ENCODE data around the gene MFAP2.

The MFAP2 gene

GRCh38 chr1:17008208-17008855 is 27.9 kb upstream of the MFAP2 start:
- DNase-seq (ENCODE audit: low read depth in 2 of 2, low spot score in 1 of 2) = no peak

- no peak for DNase-seq (ENCODE audit: low read depth in 2 of 2, low spot score in 1 of 2)
These were observed 26.7 kb upstream of the MFAP2 start for GRCh38 chr1:17007121-17007520.

- no peak for DNase-seq (ENCODE audit: low read depth in 2 of 2, low spot score in 1 of 2)
These were observed 24.9 kb upstream of the MFAP2 start for GRCh38 chr1:17005365-17005740.

GRCh38 chr1:17004466-17005364 is 24.3 kb upstream of the MFAP2 start:
- no peak for DNase-seq (ENCODE audit: low read depth in 2 of 2, low spot score in 1 of 2)

GRCh38 chr1:17002524-17002902 is 22.1 kb upstream of the MFAP2 start:
- no peak for DNase-seq (ENCODE audit: low read depth in 2 of 2, low spot score in 1 of 2)

GRCh38 chr1:17001760-17002523 is 21.5 kb upstream of the MFAP2 start:
- DNase-seq (ENCODE audit: low read depth in 2 of 2, low spot score in 1 of 2) = no peak

GRCh38 chr1:16999863-17000262 is 19.4 kb upstream of the MFAP2 start:
- no peak for DNase-seq (ENCODE audit: low read depth in 2 of 2, low spot score in 1 of 2)

- no peak for DNase-seq (ENCODE audit: low read depth in 2 of 2, low spot score in 1 of 2)
These were observed 18.2 kb upstream of the MFAP2 start for GRCh38 chr1:16998589-16998988.

GRCh38 chr1:16996845-16997244 is 16.4 kb upstream of the MFAP2 start:
- DNase-seq (ENCODE audit: low read depth in 2 of 2, low spot score in 1 of 2) = no peak

- no peak for DNase-seq (ENCODE audit: low read depth in 2 of 2, low spot score in 1 of 2)
These were observed 13.2 kb upstream of the MFAP2 start for GRCh38 chr1:16993521-16994038.

GRCh38 chr1:16992675-16993074 is 12.3 kb upstream of the MFAP2 start:
- DNase-seq (ENCODE audit: low read depth in 2 of 2, low spot score in 1 of 2) = no peak

- DNase-seq (ENCODE audit: low read depth in 2 of 2, low spot score in 1 of 2) = no peak
These were observed 11.7 kb upstream of the MFAP2 start for GRCh38 chr1:16992102-16992501.

GRCh38 chr1:16991571-16991970 is 11.2 kb upstream of the MFAP2 start:
- DNase-seq (ENCODE audit: low read depth in 2 of 2, low spot score in 1 of 2) = no peak

GRCh38 chr1:16989676-16990391 is 9.4 kb upstream of the MFAP2 start:
- no peak for DNase-seq (ENCODE audit: low read depth in 2 of 2, low spot score in 1 of 2)

- no peak for DNase-seq (ENCODE audit: low read depth in 2 of 2, low spot score in 1 of 2)
These were observed 7.8 kb upstream of the MFAP2 start for GRCh38 chr1:16988210-16988609.

GRCh38 chr1:16986962-16987361 is 6.5 kb upstream of the MFAP2 start:
- DNase-seq (ENCODE audit: low read depth in 2 of 2, low spot score in 1 of 2) = no peak

GRCh38 chr1:16986560-16986959 is 6.1 kb upstream of the MFAP2 start:
- DNase-seq (ENCODE audit: low read depth in 2 of 2, low spot score in 1 of 2) = no peak

GRCh38 chr1:16986113-16986512 is 5.7 kb upstream of the MFAP2 start:
- DNase-seq (ENCODE audit: low read depth in 2 of 2, low spot score in 1 of 2) = no peak

- DNase-seq (ENCODE audit: low read depth in 2 of 2, low spot score in 1 of 2) = no peak
These were observed 4.3 kb upstream of the MFAP2 start for GRCh38 chr1:16984717-16985116.

- no peak for DNase-seq (ENCODE audit: low read depth in 2 of 2, low spot score in 1 of 2)
These were observed 3.2 kb upstream of the MFAP2 start for GRCh38 chr1:16983649-16984048.

GRCh38 chr1:16982902-16983301 is 2.5 kb upstream of the MFAP2 start:
- DNase-seq (ENCODE audit: low read depth in 2 of 2, low spot score in 1 of 2) = no peak

Data from stimulated activated CD8-positive, alpha-beta memory T cell treated with anti-CD3 and anti-CD28 coated beads, Interleukin-4, amount 100 ng/mL, for 1 hour (primary cell).